NB4 (cell line): ENCODE results near the gene CRYGD.
"Not testable (repeated sequence)": the region's sequence is repeated elsewhere in the genome, so short reads cannot be mapped to it uniquely, and the experiment has no call there.

Experiments
- DNase-seq: peaks from one replicate; pipeline ENCODE4 v3.0.0; 2010; ENCODE audit warnings: low read depth
- H3K4me3 ChIP-seq: one replicate; pipeline ENCODE4 v1.5.1; 2011; ENCODE audit warnings: mild to moderate bottlenecking, low read depth, low read length, moderate library complexity
- MAX ChIP-seq: IDR thresholded peaks from 2 replicates; pipeline ENCODE4 v1.6.1; 2011; ENCODE audit warnings: low read depth, low read length
- MYC ChIP-seq: IDR thresholded peaks from 2 replicates; pipeline ENCODE4 v1.6.1; 2011; ENCODE audit warnings: low read depth, low read length
- POLR2A ChIP-seq: IDR thresholded peaks from 2 replicates; pipeline ENCODE4 v1.6.1; 2011; ENCODE audit warnings: mild to moderate bottlenecking; ENCODE audit not compliant: insufficient read length; ENCODE audit errors: extremely low read depth
- TF ChIP-seq, protein P1 (sequence below): IDR thresholded peaks from one replicate; pipeline ENCODE4 v1.5.1; 2012; ENCODE audit warnings: low read depth, low read length

The CRYGD gene

GRCh38 chr2:208124013-208124715 lies at the start of gene CRYGD:
CRYGD (minus strand) TSS chr2:208124524; CDS start chr2:208124473, 51 bp downstream.
- H3K4me3 ChIP-seq, DNase-seq: not testable (repeated sequence)

- no peak overlapping the region for H3K4me3 ChIP-seq
- TF ChIP-seq MAX (0 out of 2 replicates have a peak, but pooled peaks have one; percentile 23), MYC (0 out of 2 replicates have a peak, but pooled peaks have one; percentile 25), POLR2A (no peak)
- TF ChIP-seq, protein P1, sequence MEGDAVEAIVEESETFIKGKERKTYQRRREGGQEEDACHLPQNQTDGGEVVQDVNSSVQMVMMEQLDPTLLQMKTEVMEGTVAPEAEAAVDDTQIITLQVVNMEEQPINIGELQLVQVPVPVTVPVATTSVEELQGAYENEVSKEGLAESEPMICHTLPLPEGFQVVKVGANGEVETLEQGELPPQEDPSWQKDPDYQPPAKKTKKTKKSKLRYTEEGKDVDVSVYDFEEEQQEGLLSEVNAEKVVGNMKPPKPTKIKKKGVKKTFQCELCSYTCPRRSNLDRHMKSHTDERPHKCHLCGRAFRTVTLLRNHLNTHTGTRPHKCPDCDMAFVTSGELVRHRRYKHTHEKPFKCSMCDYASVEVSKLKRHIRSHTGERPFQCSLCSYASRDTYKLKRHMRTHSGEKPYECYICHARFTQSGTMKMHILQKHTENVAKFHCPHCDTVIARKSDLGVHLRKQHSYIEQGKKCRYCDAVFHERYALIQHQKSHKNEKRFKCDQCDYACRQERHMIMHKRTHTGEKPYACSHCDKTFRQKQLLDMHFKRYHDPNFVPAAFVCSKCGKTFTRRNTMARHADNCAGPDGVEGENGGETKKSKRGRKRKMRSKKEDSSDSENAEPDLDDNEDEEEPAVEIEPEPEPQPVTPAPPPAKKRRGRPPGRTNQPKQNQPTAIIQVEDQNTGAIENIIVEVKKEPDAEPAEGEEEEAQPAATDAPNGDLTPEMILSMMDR = no peak
- DNase-seq = peak; percentile 56
Measured at GRCh38 chr2:208172125-208172524, 47.8 kb upstream of the CRYGD start.

- H3K4me3 ChIP-seq = no peak overlapping the region
- DNase-seq = no peak
- TF ChIP-seq MYC (no peak), POLR2A (no peak), MAX (no peak)
- TF ChIP-seq, protein P1 = no peak
Measured at GRCh38 chr2:208164951-208165755, 40.8 kb upstream of the CRYGD start.

DNA sequence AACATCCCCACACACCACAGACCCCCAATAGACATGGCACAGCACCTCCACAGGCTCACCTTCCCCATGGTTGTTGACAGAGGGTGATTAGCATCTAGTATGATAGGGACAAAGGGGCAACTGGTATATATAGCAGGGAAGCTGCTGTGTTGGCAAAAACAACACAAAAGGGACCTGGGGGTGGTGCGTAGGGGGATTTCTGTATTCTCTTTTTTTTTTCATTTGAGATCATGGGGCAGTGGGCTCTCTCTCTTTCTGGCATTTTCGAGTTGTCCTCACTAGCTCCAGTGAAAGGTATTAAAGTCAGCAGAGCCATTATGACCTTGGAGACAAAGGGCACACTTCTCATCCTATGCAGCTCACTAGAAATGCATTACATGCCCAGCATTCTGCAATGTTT lies 39.2 kb upstream of the CRYGD start, which contains the start of gene CRYGA:
Gene CRYGA (minus strand): TSS at position 101 of the 400 bp plus-strand sequence. CDS start 33 bp downstream, at position 68.
- DNase-seq = no peak
- no peak within 1 kb of the TSS for H3K4me3 ChIP-seq
- TF ChIP-seq, protein P1 = no peak
- no peak for TF ChIP-seq POLR2A
- no peak for TF ChIP-seq MAX

DNA sequence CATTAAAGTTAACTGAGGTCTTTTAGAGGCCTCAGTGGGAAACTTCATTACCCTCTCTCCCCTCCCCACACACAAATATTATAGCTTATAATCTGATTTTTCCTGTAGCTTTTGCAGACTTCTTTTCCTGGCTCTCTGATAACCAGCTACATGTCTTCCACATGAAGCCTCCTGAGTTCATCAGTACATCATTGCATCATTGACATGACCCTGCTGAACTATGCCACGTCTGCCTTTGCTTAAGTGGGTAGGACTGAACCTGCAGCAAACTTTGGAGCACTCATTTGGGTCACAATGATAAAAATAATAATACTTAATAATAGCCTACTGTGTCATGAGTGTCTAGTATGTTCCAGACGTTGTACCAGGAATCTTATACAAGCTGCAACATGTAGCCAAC lies 32.1 kb upstream of the CRYGD start:
- H3K4me3 ChIP-seq = no peak overlapping the region
- DNase-seq = no peak
- no peak for TF ChIP-seq POLR2A
- TF ChIP-seq MAX = no peak
- TF ChIP-seq, protein P1 = no peak
- no peak for TF ChIP-seq MYC

DNA sequence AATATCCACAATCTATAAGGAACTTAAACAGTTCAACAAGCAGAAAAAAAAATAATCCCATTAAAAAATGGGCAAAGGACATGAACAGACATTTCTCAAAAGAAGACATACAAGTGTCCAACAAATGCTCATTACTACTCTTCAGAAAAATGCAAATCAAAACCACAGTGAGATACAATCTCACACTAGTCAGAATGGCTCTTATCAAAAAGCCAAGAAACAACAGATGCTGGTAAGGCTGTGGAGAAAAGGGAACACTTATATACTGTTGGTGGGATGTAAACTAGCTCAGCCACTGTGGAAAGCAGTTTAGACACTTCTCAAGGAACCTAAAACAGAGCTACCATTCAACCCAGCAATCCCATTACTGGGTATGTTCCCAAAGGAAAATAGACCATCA lies 28.8 kb upstream of the CRYGD start:
- no peak overlapping the region for H3K4me3 ChIP-seq
- TF ChIP-seq MAX = no peak
- TF ChIP-seq, protein P1 = no peak
- no peak for TF ChIP-seq POLR2A
- TF ChIP-seq MYC = no peak
- no peak for DNase-seq
